GM18502 (cell line): ENCODE data around the gene ITPR1.

Experiments
- ATAC-seq: cut with Tn5 transposase; IDR thresholded peaks from one replicate; pipeline ENCODE4 v1.9.1; 2021; ENCODE audit warnings: mild to moderate bottlenecking; ENCODE audit not compliant: unreplicated experiment, poor library complexity

The ITPR1 gene

DNA sequence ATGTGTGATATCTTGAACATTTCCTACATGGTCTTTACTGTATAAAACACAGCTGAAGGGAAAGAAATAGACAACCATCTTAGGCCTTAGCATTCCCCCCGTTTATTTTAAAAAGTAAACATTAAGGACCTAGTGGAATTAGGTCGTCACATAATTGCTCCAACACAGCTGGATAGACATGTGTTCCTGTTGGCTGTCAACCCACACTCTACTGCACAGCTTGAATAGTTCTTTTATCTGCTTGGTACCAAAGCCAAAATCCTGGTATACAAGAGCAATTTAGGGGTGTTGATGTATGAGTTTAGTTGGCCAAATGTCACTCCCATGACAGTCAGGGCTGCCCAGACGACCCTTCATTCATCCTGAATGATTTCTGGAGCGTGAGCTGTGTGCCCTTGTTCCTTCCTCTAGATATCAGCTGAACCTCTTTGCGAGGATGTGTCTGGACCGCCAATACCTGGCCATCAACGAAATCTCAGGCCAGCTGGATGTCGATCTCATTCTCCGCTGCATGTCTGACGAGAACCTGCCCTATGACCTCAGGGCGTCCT is 179.7 kb downstream of the ITPR1 start:
- ATAC-seq: no peak

DNA sequence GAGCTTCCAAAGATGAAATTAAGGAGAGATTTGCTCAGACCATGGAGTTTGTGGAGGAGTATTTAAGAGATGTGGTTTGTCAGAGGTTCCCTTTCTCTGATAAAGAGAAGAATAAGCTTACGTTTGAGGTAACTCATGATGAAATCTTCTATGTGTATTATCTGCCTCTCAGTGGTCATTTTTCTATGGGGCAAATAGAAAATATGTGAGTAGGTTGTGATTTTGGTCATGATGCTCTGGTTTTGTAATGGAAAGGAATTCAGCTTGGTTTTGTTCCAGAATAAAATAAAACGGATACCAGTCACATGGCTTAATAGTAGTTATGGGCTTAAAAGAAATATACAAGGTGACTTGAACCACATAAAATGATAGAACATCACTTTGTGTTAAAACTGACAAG is 181.1 kb downstream of the ITPR1 start:
- no peak for ATAC-seq

DNA sequence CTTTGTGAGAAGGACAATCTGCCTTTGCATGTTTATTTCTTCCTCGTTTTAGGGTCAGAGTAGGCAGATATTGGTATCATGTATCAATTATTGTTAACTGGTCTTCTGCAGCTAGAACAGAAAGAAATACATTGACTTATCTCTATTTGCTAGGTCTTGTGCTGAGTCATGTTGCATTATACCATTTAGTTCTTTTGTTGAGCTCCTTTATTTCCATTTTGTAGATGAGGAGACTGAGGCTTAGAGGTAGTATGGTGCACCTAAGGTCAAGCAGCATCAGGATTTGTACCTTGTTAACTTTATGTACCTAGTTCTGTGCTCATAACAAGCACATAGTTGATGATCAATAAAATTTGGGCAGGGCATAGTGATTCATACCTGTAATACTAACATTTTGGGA is 182.6 kb downstream of the ITPR1 start:
- no peak for ATAC-seq

DNA sequence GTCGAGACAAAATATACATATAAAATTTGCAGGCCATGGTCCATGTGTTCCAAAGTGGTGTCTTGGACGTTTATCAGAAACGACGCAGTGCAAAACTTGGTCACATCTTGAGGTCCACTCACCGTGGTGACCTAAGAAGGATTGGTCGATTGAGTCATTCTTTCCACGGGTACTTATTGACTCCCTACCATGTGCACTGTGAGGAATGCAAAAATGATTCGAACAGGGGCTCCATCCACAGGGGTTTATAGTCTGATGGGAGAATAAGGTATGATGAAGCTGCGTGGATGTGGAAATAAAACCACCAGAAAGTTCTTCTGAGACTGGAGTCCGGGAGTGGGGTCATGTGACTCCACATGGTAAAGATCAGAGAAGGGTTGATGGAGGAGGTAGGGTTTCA is 185.2 kb downstream of the ITPR1 start:
- no peak for ATAC-seq

DNA sequence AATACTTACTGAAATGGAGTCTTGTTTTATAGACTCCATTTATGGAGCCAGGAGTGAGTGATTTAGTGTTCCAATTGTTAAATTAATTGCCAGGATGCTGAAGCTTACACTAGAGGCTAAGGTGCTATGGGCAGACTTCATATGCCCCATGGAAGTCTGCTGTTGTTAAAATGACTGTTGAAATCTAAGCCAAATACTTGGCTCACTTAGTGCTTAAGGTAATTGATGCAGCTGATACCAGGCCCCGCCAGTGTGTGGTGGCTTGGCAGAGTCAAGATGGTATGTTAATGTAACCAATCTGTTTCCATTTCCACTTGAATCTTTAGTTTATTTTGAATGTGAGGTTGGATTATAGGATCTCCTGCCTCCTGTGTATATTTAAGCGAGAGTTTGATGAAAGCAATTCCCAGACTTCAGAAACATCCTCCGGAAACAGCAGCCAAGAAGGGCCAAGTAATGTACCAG is 187.1 kb downstream of the ITPR1 start:
- ATAC-seq: no peak

DNA sequence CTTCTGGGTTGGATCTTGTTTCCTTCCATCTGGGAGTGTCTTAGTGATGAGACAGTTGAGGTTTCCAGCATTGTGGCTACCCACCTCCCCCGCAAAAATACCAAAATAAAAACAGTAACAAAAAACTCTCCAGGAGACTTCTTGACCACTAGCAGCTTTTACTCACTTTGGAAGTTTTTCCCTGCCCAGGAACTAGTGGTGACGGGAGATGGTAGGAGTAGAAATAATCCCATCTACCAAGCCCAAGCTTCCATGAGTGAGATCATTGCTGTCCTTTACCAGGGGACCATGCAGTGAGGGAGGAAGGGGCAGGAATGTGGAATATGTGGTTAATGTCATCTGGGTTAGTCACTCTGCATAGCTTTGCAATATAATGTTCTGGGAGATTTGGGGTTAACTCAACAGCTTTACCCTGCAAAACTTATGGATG is 187.7 kb downstream of the ITPR1 start:
- ATAC-seq: no peak

DNA sequence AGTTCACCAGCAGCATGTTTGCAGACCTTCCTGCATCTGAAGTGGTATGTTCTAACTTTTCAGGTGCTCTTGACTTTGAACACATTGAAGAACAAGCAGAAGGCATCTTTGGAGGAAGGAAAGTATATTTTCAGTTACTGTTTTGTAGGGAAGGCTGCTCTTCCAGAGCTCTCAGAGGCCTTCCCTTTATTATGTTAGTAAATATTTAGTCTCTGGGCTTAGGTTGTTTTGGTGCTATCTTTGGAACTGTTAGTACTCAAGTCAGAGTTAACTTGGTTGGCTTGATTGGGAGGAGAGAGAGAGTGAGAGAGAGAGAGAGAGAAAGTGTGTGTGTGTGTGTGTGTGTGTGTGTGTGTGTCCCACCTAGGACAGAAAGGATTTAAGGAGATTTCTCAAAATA is 188.2 kb downstream of the ITPR1 start:
- ATAC-seq: no peak

DNA sequence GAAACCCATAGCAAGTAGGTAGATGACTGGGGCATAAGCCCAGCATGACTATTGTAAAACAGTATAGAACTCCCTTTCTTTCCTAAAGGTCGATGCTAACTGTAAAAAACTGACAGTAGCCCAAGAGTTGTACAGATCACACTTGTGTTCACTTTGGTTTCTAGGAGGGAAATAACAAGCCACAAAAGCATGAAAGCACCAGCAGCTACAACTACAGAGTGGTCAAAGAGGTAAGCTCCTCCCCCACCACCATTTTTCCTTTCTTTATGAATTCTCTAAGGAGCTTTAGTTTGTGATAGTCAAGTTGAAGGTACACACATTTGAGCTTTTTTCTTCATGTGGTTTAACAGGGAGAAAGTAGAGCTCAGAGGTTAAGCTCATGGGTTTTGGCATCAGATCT is 191.0 kb downstream of the ITPR1 start:
- no peak for ATAC-seq

DNA sequence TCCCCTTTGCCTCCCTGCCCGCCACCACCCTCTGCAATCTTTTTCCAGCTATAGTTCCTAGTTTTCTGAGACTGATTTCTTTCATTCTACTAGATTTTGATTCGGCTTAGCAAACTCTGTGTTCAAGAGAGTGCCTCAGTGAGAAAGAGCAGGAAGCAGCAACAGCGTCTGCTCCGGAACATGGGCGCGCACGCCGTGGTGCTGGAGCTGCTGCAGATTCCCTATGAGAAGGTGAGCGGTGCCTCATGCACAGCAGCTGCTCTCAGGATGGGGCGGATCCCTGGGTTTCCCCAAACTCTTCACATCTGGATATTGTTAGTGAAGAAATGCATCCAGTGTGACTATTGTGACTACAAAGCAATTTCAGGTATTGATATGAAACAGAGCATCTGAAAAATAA is 191.8 kb downstream of the ITPR1 start:
- ATAC-seq: no peak

DNA sequence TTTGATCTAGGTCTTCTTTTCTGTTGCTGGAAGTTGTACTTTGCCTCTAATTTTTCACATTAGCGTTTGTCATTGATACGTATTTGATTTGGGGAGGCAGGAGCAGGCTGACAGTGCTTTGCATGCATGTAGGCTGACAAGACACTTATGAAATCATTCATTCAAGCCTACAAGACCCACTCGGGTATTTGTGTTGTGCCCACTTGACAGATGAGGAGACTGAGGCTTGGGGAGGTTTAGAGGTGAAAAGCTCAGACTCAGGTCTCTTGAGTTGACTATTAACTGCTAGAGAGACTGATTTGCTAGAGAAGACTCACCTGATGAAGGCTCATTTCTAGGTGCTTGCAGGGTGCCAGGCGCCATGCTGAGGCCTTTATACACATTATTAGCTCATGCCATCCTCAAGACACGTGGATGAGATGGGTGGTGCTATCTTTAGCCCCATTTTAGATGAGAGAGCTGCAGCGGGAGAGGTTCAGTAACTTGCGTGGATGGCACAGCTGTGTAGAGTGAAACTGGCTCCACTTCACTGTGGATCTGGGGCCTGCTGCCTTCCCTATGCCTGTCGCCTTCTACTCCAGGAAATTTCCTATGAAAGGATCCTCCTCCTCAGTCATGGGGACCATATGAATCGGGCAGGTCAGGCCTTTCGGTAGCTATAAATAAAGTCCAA is 192.7 kb downstream of the ITPR1 start:
- no peak for ATAC-seq

DNA sequence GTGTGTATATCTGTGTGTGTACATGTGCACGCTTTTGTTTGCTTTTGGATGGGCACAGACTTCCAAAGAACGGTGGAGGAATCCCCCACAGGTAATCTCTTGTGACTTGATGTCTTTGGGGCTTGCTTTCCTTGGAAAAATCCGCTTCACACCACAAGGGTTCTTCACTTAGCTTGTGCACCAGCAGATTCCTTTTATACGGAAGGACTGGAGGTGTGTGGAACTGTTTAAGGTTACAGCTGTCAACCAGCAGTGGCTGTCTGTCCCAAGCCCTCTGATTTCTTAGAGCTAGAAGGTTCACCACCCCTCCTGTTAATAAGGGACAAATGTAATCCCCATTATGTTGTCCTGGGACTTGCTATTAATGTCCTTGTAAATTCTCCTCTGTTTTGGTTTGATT is 193.5 kb downstream of the ITPR1 start:
- ATAC-seq: no peak

DNA sequence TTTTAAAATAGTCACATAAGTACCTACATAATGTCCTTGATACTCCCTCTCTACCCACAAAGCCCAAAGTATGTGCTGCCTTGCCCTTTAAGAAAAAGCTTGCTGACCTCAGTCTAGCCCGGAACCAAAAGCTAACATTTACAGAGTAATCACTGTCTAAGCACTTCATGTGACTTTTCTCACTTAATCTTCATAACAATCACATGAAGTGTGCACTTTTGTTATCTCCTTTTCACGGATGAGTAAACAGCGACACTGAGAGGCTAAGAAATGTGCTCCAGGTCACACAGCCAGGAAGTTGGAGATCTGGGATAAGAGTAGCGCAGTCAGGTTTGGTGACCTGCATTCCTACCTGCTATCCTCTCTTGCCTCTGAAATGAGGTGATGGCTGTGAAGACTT is 194.0 kb downstream of the ITPR1 start:
- ATAC-seq: no peak

DNA sequence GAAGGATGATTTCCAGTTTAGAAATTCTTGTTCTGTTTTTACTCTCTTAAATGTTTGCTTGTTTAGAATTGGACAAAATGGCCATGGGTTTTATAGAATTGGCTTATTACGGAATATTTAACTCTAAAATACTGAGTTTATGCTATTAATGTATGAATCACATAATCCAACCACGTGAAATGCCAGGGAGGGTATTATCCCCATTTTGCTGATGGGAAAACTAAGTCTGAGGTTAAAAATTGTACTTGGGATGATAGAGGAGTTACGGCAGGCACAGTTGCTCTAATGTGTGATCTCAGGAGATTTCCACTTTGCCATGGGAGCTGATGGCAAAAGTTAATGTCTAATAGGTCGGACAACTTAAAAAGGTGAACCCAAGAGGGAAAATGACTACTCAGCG is 194.4 kb downstream of the ITPR1 start:
- ATAC-seq: no peak

DNA sequence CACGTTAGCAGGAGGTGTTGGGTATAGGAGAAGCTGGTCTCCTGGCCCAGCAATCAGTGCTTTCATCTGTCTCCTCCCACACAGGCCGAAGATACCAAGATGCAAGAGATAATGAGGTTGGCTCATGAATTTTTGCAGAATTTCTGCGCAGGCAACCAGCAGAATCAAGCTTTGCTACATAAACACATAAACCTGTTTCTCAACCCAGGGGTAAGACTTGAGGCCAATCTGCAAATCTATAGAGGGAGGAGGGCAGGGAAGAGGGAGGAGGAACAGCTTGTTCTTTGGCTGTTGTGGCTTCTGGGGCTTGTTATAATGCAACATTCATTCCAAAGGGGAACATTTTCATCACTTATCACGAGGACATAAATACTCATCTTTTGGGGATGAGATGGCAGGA is 195.3 kb downstream of the ITPR1 start:
- no peak for ATAC-seq

DNA sequence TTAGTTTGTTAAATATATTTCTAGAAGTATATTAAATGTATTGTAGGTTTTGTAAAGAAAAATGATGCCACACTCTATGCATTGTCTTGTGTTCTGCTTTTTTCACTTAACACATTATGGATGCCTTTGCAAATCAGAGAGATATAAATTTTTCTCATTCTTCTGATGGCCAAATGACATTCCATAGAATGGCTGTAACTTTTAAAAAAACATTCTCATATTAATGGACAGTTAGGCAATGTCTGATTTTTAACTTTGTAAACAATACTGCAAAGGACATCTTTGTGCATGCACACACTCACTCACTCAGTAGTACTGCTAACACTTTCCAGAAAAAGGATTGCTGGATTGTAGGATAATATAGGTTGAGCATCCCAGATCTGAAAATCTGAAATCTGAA is 195.9 kb downstream of the ITPR1 start:
- ATAC-seq: no peak

DNA sequence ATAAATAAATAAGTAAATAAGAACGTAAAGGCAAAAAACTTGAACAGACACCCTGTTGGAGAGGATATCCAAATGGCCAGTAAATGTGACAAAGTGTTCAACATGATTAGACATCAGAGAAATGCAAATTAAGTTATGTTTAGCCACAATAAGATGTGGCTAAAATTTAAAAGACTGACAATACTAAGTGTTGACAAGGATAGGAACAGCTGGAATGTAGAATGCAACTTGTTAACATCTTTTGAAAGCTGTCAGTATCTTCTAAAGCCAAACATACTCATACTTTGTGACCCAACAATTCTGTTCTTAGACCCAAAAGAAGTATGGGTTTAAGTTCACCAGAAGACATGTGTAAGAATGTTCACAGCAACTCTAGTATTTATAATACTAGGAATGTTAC is 197.1 kb downstream of the ITPR1 start:
- no peak for ATAC-seq

DNA sequence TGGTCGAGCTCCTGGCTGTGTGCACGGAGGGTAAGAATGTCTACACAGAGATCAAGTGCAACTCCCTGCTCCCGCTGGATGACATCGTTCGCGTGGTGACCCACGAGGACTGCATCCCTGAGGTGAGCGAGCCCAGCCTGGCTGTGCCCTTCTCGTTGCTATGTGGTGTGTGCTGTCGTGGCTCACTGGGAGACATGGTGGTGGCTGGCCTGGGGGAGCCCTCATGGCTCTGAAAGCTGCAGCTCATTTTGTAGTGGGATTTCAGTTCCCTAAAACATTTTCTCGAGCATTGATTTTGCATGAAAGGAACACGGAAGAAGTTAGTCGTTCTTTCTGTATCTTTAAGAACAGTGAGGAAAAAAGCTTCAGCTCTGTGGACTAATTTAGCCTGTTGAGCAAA is 200.5 kb downstream of the ITPR1 start:
- ATAC-seq: peak; percentile 82

DNA sequence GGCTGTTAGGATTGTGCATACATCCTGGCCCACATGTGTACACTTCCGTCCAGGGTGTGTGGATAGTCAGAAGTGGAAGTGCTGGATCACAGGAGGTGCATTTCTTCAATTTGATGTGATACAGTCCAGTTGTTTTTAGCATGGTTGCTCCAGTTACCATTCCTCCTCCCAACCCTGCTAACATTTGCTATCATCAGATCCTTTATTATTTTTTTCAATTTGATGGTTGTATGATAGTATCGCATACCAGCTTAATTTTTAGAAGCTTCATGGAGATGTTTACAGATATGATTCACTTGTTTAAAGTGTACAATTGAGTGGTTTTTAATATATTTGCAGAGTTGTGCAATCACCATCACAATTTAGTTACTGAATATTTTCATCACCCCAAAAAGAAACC is 202.7 kb downstream of the ITPR1 start:
- no peak for ATAC-seq

DNA sequence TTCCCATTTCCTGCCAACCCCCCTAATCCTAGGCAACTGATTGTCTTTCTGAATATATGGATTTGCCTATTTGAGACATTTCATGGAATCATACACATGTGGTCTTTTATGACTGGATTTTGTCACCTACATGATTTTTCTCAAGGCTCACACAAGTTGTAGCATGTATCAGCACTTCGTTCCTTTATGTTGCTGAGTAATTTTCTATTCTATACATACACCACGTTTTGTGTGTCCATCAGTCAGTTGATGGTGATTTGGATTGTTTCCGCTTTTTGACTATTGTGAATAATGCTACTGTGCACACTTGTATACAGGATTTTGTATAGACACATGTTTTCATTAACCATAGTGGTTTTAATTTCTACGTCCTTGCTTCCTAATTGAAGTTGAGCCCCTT is 203.1 kb downstream of the ITPR1 start:
- ATAC-seq: no peak

DNA sequence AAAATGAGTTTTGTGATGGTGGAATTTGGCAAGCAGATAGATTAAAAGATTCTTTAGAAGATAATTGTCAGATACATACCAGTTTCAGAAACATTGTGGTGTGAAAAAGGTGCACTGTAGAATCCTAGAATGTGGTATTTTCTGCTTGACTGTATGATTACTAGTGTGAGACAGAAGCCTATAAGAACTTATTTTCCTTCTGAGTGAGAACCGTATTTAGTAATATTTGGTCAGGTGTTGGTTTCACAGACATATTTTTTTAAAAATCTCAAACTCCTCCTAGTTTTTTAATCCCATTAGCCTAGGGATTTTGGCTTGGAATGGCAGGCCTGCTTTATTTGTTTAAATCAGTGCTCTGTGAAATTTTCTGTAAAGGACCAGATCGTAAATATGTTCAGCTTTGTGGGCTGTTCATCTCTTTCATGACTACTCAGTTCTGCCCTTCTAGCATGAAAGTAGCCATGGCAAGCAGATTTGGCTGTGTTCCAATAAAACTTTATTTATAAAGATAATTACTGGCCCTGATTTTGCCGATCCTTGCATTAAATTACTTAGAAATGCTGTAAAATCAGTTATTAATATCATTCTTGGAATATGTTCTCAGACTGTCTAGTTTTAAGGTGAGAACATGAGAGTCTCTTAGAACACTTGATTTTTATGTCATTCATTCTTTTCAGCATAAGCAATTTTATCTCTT is 205.1 kb downstream of the ITPR1 start:
- no peak for ATAC-seq

DNA sequence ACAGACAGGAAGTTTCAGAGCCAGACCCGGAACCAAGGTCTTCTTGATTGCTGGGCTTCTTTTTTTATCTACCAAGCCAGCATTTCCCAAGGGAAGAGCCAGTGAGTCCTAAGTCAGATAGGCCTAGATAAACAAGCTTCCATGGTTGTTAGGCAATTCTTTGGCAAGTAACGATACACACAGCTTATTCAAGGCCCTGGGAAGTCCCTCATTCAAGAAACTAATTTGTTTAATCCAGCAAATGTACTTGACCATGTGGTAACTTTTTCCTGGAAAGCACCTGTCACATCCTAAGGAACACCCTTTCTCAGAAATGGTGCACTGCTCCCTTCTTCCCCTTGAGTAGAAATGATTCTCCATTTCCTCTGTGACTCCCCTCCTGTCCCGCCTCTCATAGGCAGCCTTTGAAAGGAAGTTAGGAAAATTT is 209.9 kb downstream of the ITPR1 start:
- no peak for ATAC-seq

DNA sequence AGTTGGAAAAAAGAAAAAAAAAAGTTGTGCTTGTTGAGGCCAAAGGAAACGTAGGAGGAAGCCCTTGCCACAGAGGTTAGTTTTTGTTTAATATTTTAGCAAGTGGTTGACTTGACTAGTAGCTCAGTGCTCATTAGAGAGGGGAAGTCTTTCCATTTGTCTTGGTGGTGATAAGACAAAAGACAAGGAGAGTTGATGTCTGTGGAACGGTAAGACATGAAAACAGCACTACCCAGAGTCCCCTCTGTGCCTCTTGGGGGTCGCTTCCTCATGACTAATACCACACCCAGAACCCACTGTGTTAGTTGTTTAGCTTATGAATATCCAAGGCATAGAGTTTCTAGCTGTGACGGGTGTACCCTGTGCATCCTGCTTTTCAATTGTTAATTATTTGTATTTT is 211.4 kb downstream of the ITPR1 start:
- ATAC-seq: no peak
